LNCAP (cell line): ENCODE results near the gene EBPL.

Experiments
- CTCF ChIP-seq: fragments of 450-650 bp; IDR thresholded peaks from 2 replicates; pipeline ENCODE4 v1.5.1; 2017; ENCODE audit warnings: mild to moderate bottlenecking

EBPL gene

GRCh38 chr13:49667773-49668172 lies 23.5 kb downstream of the EBPL start:
- TF ChIP-seq CTCF, result no peak

GRCh38 chr13:49664606-49665005 lies 26.7 kb downstream of the EBPL start:
- TF ChIP-seq CTCF, result no peak

- no peak for TF ChIP-seq CTCF
Measured at GRCh38 chr13:49657241-49657641, 34.0 kb downstream of the EBPL start.

GRCh38 chr13:49655906-49656305 lies 35.4 kb downstream of the EBPL start:
- no peak for TF ChIP-seq CTCF

GRCh38 chr13:49654011-49654410 lies 37.3 kb downstream of the EBPL start:
- no peak for TF ChIP-seq CTCF

GRCh38 chr13:49653478-49653877 lies 37.8 kb downstream of the EBPL start:
- no peak for TF ChIP-seq CTCF

- TF ChIP-seq CTCF, result peak; percentile 55
Measured at GRCh38 chr13:49652355-49653305, 38.7 kb downstream of the EBPL start.
